Endometrial microvascular endothelial cells (primary cell): ENCODE data around the gene STAT5B. TPM values are rescaled to one million over a fixed set of nuclear protein-coding genes. Genes with fewer than 3 reads are reported as not detected.

Experiments used
- in situ Hi-C: cut with HindIII; loops from 2 replicates; pipeline ENCODE4 v1.10.0; 2017; ENCODE audit warnings: low sequenced_read_pairs, low pct_unique_long_range_greater_than_20kb; ENCODE audit errors: inconsistent ontology term
- total RNA-seq: library from RNA; depleted of rRNA; stranded (reverse); fragments of >200 nt; gene quantifications from one replicate; pipeline ENCODE4 v1.2.3, GENCODE V29; 2015; ENCODE audit errors: inconsistent ontology term

The STAT5B gene
- total RNA-seq, 1 donor from 2014 or later = 38.3 TPM

GRCh38 chr17:42189651-42189965 lies 86.6 kb downstream of the STAT5B start:
- in situ Hi-C loops = loop anchor here (25.0 kb wide), 1 partner anchor 323 kb away; no protein-coding TSS in a partner anchor

DNA sequence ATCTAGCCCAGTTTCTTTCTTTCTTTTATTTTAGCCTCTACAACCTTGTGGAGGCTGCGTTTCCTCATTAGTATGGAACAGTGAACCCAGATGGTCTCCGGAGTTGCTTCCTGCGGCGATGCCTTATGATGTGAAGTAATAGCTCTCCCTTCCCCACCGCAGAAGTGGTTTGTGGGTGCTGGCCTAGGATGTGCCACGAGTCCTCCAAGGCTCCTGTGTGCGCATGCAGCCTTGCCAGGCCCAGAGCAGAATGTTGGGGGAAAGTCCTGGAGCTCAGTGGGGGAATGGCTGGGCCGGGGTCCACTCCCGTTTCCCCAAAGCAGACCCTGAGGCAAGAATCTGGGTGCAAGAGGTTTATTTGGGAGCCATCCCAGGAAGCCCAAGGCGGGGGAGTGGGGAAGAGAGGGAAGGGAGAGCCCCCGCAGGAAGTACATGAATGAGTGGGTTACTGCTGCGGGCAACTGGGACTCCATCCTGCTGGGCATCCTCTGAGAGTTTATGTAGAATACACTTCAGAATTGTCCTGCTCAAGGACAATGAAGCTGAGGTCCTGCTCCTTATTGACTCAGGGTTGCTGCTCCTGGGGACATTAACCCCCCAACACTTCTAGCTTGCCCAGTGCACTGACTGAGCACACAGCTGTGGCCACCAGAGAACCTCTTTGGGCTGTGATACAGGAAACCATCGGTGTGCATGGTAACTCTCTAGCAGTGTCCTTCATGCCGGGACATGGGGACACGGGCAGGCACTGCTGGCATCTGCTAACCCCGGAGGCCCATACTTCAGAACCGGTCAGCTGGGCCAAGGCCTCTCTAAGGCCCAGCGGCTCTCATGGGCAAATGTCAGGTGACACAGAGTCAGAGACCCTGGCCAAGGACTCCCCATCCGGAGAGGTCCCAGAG lies 87.2 kb downstream of the STAT5B start:
- in situ Hi-C loops = loop anchor here (25.0 kb wide), 1 partner anchor 323 kb away; no protein-coding TSS in a partner anchor

GRCh38 chr17:42187833-42188232 lies 88.4 kb downstream of the STAT5B start:
- in situ Hi-C loops = loop anchor here (25.0 kb wide), 1 partner anchor 324 kb away; no protein-coding TSS in a partner anchor

- in situ Hi-C loops = loop anchor here (25.0 kb wide), 1 partner anchor 326 kb away; no protein-coding TSS in a partner anchor
These were observed 90.0 kb downstream of the STAT5B start for GRCh38 chr17:42186191-42186590.

GRCh38 chr17:42185621-42185930 lies 90.6 kb downstream of the STAT5B start:
- in situ Hi-C loops = loop anchor here (25.0 kb wide), 1 partner anchor 327 kb away; no protein-coding TSS in a partner anchor

DNA sequence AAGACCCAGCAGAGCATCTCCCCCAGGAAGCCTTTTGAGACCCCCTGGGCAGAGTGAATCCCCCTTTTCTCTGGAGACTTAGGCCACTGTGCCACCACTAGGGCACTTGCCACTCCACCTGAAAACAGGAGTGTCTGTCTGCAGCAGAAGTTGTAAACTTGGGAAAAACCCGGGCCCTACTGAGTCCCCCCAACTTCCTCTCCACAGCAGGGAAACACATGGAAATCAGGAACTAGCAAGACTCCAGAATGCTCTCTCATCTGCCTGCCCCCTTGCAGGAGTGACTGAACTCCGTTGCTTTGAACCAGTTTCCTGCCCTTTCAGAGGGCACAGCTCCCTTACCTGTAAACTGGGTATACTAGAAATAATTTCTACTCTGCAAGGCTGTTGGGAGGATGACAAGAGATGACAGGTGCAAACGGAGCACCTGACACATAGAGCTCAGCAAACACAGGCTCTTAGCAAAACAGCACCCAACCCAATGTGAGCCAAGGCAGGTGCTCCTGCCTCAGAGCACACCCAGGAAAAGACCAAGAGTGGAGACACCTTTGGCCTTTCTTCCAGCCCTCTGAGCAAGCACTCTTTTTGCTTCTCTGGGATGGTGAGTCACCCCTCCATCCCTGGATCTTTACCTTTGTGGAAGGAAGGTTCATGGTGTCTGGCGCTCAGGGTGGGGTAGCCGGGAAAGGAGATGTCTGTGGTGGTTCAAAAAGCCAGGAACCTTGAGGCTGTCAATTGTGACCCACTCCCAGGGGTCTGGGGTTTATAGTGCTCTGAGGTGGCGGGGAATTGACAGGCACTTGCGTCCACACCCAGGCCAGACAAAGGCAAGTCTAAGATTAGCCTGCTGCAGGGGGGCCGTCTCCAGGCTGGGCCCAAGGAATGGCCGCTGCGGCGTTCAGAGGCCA lies 91.2 kb downstream of the STAT5B start, which contains the start of gene HCRT:
TSS of gene HCRT (minus strand) at position 740 of the 908 bp plus-strand sequence. CDS start at position 653, 87 bp downstream.
- in situ Hi-C loops = loop anchor here (25.0 kb wide), 1 partner anchor 327 kb away; no protein-coding TSS in a partner anchor

DNA sequence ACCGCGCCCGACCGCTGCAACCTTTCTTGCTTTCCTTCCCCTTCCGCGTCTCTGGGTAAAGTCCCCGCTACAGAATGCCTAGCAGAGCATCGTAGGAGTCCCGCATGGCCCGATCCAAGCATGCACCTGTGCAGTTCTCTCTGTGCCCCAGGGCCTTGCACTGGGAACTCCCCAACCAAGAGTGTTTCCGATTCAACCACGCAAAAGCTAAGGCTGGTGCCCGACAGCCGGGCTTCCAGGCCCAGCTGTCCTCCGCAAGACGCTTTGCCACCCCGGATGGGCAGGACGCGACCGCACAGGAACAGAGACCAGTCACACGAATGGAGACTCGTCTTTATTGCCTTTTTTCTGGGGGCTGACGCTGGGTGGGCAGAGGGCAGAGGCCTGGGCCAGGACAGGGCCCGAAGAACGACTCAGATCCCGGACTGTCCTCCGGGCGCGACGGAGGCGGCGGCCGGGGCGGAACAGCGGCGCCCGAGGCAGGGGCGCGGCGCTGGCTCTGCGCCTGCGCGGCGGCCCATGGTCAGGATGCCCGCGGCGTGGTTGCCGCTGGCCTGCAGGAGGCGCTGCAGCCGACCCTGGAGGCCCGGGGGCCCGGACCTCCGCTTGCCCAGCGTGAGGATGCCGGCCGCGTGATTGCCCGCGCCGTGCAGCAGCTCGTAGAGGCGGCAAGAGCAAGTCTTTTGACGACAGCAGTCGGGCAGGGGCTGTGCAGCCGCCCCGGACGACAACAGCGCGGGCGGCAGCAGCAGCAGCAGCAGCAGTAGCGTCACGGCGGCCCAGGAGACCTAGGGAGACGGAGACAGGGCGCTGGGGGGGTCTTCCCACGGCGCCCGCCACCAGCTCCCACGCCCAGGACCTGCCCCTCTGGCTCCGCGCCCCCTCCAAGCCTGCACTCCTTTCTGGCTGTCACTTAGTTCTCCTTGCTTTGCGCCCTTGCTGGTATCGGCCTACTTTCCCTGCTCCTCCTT lies 92.2 kb downstream of the STAT5B start:
- in situ Hi-C loops = loop anchor here (25.0 kb wide), 1 partner anchor 328 kb away; no protein-coding TSS in a partner anchor

- in situ Hi-C loops = loop anchor here (25.0 kb wide), 1 partner anchor 329 kb away; no protein-coding TSS in a partner anchor
These were observed 93.1 kb downstream of the STAT5B start for GRCh38 chr17:42182927-42183734.

- in situ Hi-C loops = loop anchor here (25.0 kb wide), 1 partner anchor 330 kb away; no protein-coding TSS in a partner anchor
These were observed 94.4 kb downstream of the STAT5B start for GRCh38 chr17:42181851-42182207.

GRCh38 chr17:42180922-42181850 lies 95.0 kb downstream of the STAT5B start, which contains the start of gene KCNH4:
Gene KCNH4 (minus strand): TSS chr17:42181142. CDS start chr17:42180945, 197 bp downstream.
- in situ Hi-C loops = loop anchor here (25.0 kb wide), 1 partner anchor 331 kb away; no protein-coding TSS in a partner anchor

DNA sequence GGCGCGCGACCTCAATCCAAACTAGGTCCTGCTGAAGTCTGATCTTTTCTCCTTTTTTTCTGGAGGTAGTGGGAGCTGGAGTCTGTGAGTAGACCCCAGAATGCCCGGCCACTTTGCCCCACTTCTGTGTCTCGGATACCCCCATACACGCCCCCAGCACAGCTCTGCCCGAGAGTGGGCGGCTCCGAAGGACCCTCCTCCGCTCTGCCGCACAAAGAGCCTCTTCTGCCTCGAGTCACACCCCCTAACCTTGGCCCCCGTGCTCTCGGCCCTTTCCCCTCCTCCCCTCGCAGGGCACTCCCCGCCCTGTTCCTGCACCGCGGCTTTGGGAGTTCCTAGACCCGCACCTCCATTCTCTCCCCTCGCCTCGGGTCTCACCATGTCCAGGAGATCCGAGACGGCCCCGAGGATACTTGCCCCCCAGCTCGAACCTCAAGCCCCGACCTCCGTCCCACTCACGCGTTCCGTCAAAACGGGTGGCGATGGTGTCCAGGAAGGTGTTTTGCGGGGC lies 95.7 kb downstream of the STAT5B start:
- in situ Hi-C loops = loop anchor here (25.0 kb wide), 1 partner anchor 332 kb away; no protein-coding TSS in a partner anchor

- in situ Hi-C loops = loop anchor here (25.0 kb wide), 1 partner anchor 332 kb away; no protein-coding TSS in a partner anchor
These were observed 96.2 kb downstream of the STAT5B start for GRCh38 chr17:42179911-42180410.

- in situ Hi-C loops = loop anchor here (25.0 kb wide), 1 partner anchor 333 kb away; no protein-coding TSS in a partner anchor
These were observed 96.9 kb downstream of the STAT5B start for GRCh38 chr17:42179335-42179734.

GRCh38 chr17:42178817-42179216 lies 97.4 kb downstream of the STAT5B start:
- in situ Hi-C loops = loop anchor here (25.0 kb wide), 1 partner anchor 333 kb away; no protein-coding TSS in a partner anchor

GRCh38 chr17:42177684-42178083 lies 98.5 kb downstream of the STAT5B start:
- in situ Hi-C loops = loop anchor here (25.0 kb wide), 1 partner anchor 335 kb away; no protein-coding TSS in a partner anchor
